A204.1 (cell line): ENCODE data around the gene RAC2.

Experiments used
- FAIRE-seq: peaks from 2 replicates; lab custom pipeline; 2012; peaks lifted over from hg19 to GRCh38; lab: Jason Lieb, UNC

The RAC2 gene

GRCh38 chr22:37187891-37188761, 55.9 kb downstream of the RAC2 start, which contains the start of gene C1QTNF6:
TSS of gene C1QTNF6 (minus strand) at chr22:37188247. CDS start at chr22:37188213, 34 bp downstream.
- FAIRE-seq = no peak

- no peak for FAIRE-seq
These were observed 56.5 kb downstream of the RAC2 start for GRCh38 chr22:37187552-37187890.

GRCh38 chr22:37186997-37187522, 57.0 kb downstream of the RAC2 start:
- FAIRE-seq = no peak

GRCh38 chr22:37186228-37186996, 57.7 kb downstream of the RAC2 start:
- FAIRE-seq = no peak

GRCh38 chr22:37185646-37186227, 58.3 kb downstream of the RAC2 start:
- no peak for FAIRE-seq

GRCh38 chr22:37184816-37185541, 59.1 kb downstream of the RAC2 start:
- FAIRE-seq = no peak

- no peak for FAIRE-seq
These were observed 59.7 kb downstream of the RAC2 start for GRCh38 chr22:37184380-37184755.

GRCh38 chr22:37183432-37184379, 60.4 kb downstream of the RAC2 start:
- FAIRE-seq = no peak

GRCh38 chr22:37182949-37183245, 61.2 kb downstream of the RAC2 start:
- FAIRE-seq = no peak

- FAIRE-seq = no peak
These were observed 61.7 kb downstream of the RAC2 start for GRCh38 chr22:37182101-37182948.

GRCh38 chr22:37181681-37182080, 62.4 kb downstream of the RAC2 start:
- no peak for FAIRE-seq

GRCh38 chr22:37180531-37181231, 63.4 kb downstream of the RAC2 start:
- FAIRE-seq = no peak

GRCh38 chr22:37179622-37180420, 64.2 kb downstream of the RAC2 start:
- no peak for FAIRE-seq

- no peak for FAIRE-seq
These were observed 65.0 kb downstream of the RAC2 start for GRCh38 chr22:37179126-37179470.

GRCh38 chr22:37178350-37179125, 65.5 kb downstream of the RAC2 start:
- no peak for FAIRE-seq

- FAIRE-seq = no peak
These were observed 66.3 kb downstream of the RAC2 start for GRCh38 chr22:37177755-37178154.

- FAIRE-seq = no peak
These were observed 66.8 kb downstream of the RAC2 start for GRCh38 chr22:37177221-37177620.

- FAIRE-seq = no peak
These were observed 67.5 kb downstream of the RAC2 start for GRCh38 chr22:37176464-37177061.
